DND-41 (cell line): ENCODE measurements around the gene BCL11B.

Experiments used
- ATAC-seq: fragments of 200-7000 bp; cut with Tn5 transposase; 3 replicates; pipeline ENCODE4 v1.9.1; 2021; ENCODE audit warnings: low read depth; ENCODE audit not compliant: insufficient read depth
- DNase-seq: peaks from one replicate; pipeline ENCODE4 v3.0.0-alpha.2; 2020
- H2AFZ ChIP-seq: 2 replicates; pipeline ENCODE4 v1.6.0; 2012; ENCODE audit warnings: low read depth, low read length
- H3K27ac ChIP-seq: 2 replicates; pipeline ENCODE4 v1.5.1; 2012; ENCODE audit warnings: low read length, inconsistent platforms
- H3K27me3 ChIP-seq: fragments of 200-600 bp; sonication (generic); 2 replicates; pipeline ENCODE4 v1.6.0; 2012; ENCODE audit warnings: low read length, mild to moderate bottlenecking, inconsistent platforms; ENCODE audit not compliant: insufficient read depth, poor library complexity
- H3K36me3 ChIP-seq: 2 replicates; pipeline ENCODE4 v1.5.1; 2012; ENCODE audit warnings: low read length, inconsistent platforms; ENCODE audit not compliant: insufficient read depth
- H3K4me1 ChIP-seq: 2 replicates; pipeline ENCODE4 v1.5.1; 2012; ENCODE audit warnings: mild to moderate bottlenecking, low read length; ENCODE audit not compliant: insufficient read depth
- H3K4me2 ChIP-seq: 2 replicates; pipeline ENCODE4 v1.6.0; 2012; ENCODE audit warnings: mild to moderate bottlenecking, moderate library complexity, low read length, inconsistent platforms; ENCODE audit not compliant: insufficient read depth
- H3K4me3 ChIP-seq, 2 experiments: fragments of 200-600 bp in 1 of 2; shearing (Covaris generic) in 1 of 2; 2 replicates each; pipeline ENCODE4 v1.5.1; 2012 to 2016; ENCODE audit warnings: inconsistent platforms in 2 of 2, low read length in 2 of 2, mild to moderate bottlenecking in 2 of 2, low read depth in 1 of 2, moderate library complexity in 1 of 2
- H3K79me2 ChIP-seq: 2 replicates; pipeline ENCODE4 v1.6.0; 2012; ENCODE audit warnings: low read length, inconsistent platforms; ENCODE audit not compliant: insufficient read depth
- H3K9ac ChIP-seq: 2 replicates; pipeline ENCODE4 v1.6.0; 2012; ENCODE audit warnings: low read depth, mild to moderate bottlenecking, inconsistent platforms, low read length, moderate library complexity
- H3K9me3 ChIP-seq: 2 replicates; pipeline ENCODE4 v1.5.1; 2012; ENCODE audit warnings: low read length, moderate library complexity, mild to moderate bottlenecking, inconsistent platforms; ENCODE audit not compliant: insufficient read depth, severe bottlenecking
- H4K20me1 ChIP-seq: 2 replicates; pipeline ENCODE4 v1.6.0; 2012; ENCODE audit warnings: low read length; ENCODE audit not compliant: insufficient read depth
- EZH2 ChIP-seq: IDR thresholded peaks from 3 replicates; pipeline ENCODE4 v1.6.1; 2012; ENCODE audit warnings: borderline replicate concordance, low read depth, mild to moderate bottlenecking, moderate library complexity, low read length, inconsistent platforms; ENCODE audit not compliant: severe bottlenecking
- TF ChIP-seq, protein P1 (sequence below): IDR thresholded peaks from 2 replicates; pipeline ENCODE4 v1.5.1; 2012; ENCODE audit warnings: borderline replicate concordance, low read length, moderate library complexity, mild to moderate bottlenecking; ENCODE audit not compliant: poor library complexity, severe bottlenecking; ENCODE audit errors: extremely low read depth

The BCL11B gene

DNA sequence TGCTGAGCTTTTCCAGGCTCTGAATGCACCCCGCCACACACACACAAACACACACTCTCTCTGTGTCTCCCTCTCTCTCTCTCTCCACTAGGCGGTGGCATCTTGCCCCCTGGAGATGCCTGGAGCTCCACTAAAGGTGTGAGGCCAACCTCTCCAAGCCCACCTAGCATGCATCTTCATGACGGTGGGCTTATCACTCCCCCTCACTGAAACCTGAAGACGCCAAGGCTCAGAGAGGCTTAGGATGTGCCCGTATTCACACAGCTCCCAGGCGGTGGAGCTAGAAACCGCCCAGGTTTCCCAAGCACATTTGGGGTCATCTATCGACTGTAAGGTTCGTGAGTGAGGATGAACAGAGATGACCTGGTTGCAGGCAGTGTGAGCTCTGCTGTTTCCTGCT is 42.6 kb upstream of the BCL11B start:
- Histone ChIP-seq H3K27me3 (peaks cover 2% of the 10 kb centered on the region), H4K20me1 (no peaks in the 10 kb centered on the region), H3K4me3 (no peak overlapping the region), H3K9ac (no peak overlapping the region), H3K4me2 (no peak overlapping the region), H3K4me1 (no peaks in the 10 kb centered on the region), H3K27ac (no peak overlapping the region), H3K9me3 (no peaks in the 10 kb centered on the region), H3K79me2 (no peaks in the 10 kb centered on the region), H2AFZ (no peak overlapping the region), H3K36me3 (no peaks in the 10 kb centered on the region)
- no peak for ATAC-seq
- DNase-seq = no peak
- TF ChIP-seq EZH2 = no peak

DNA sequence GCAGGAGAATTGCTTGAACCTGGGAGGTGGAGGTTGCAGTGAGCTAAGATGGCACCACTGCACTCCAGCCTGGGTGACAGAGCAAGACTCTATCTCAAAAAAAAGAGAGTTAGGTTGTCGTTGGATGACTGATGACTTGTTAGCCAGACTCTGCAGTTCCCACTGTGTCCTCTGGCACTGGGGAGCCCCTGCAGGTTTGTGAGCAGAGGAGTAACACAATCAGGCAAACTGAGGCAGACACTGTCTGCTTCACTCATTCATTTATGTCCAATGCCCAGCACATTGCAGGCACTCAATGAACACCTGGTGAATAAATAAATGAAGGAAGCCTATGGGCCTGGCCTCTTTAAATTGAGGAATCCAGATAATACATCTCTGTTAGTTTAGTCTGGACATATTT is 41.2 kb upstream of the BCL11B start:
- no peak for DNase-seq
- no peak overlapping the region for H3K9ac ChIP-seq
- H3K4me1 ChIP-seq = no peaks in the 10 kb centered on the region
- no peak overlapping the region for H3K4me2 ChIP-seq
- H3K9me3 ChIP-seq = no peaks in the 10 kb centered on the region
- no peaks in the 10 kb centered on the region for H4K20me1 ChIP-seq
- no peak overlapping the region for H3K4me3 ChIP-seq
- H3K36me3 ChIP-seq = no peaks in the 10 kb centered on the region
- TF ChIP-seq, protein P1, sequence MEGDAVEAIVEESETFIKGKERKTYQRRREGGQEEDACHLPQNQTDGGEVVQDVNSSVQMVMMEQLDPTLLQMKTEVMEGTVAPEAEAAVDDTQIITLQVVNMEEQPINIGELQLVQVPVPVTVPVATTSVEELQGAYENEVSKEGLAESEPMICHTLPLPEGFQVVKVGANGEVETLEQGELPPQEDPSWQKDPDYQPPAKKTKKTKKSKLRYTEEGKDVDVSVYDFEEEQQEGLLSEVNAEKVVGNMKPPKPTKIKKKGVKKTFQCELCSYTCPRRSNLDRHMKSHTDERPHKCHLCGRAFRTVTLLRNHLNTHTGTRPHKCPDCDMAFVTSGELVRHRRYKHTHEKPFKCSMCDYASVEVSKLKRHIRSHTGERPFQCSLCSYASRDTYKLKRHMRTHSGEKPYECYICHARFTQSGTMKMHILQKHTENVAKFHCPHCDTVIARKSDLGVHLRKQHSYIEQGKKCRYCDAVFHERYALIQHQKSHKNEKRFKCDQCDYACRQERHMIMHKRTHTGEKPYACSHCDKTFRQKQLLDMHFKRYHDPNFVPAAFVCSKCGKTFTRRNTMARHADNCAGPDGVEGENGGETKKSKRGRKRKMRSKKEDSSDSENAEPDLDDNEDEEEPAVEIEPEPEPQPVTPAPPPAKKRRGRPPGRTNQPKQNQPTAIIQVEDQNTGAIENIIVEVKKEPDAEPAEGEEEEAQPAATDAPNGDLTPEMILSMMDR = no peak
- no peak overlapping the region for H2AFZ ChIP-seq
- peaks cover 8% of the 10 kb centered on the region for H3K27me3 ChIP-seq
- no peak for ATAC-seq
- H3K79me2 ChIP-seq = no peaks in the 10 kb centered on the region
- H3K27ac ChIP-seq = no peak overlapping the region

DNA sequence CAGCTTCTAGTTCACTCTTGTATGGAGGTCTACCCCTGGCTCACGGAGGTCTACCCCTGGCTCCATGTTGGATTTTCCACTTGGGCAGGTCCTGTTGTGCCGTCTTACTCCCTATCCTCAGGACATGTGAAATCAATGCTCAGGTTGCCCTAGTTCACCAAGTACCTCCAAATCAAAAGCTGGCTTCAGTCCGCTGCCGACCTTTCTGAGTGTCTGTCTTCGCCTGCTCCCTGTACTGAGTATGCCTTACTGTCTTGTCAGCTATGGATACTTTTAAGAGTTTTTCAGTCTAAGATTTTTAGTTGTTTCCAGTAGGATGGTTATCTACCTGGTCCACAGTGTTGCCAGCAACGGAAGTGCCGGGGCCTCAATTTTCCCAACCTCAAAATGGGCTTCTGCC is 40.1 kb upstream of the BCL11B start:
- no peak overlapping the region for H2AFZ ChIP-seq
- H3K4me2 ChIP-seq = no peak overlapping the region
- H3K27me3 ChIP-seq = peaks cover 8% of the 10 kb centered on the region
- ATAC-seq = no peak
- no peaks in the 10 kb centered on the region for H3K36me3 ChIP-seq
- no peak overlapping the region for H3K27ac ChIP-seq
- no peaks in the 10 kb centered on the region for H4K20me1 ChIP-seq
- no peaks in the 10 kb centered on the region for H3K9me3 ChIP-seq
- H3K4me1 ChIP-seq = no peaks in the 10 kb centered on the region
- no peak overlapping the region for H3K9ac ChIP-seq
- no peak for DNase-seq
- H3K79me2 ChIP-seq = no peaks in the 10 kb centered on the region
- TF ChIP-seq, protein P1 = no peak
- TF ChIP-seq EZH2 = no peak
- no peak overlapping the region for H3K4me3 ChIP-seq

DNA sequence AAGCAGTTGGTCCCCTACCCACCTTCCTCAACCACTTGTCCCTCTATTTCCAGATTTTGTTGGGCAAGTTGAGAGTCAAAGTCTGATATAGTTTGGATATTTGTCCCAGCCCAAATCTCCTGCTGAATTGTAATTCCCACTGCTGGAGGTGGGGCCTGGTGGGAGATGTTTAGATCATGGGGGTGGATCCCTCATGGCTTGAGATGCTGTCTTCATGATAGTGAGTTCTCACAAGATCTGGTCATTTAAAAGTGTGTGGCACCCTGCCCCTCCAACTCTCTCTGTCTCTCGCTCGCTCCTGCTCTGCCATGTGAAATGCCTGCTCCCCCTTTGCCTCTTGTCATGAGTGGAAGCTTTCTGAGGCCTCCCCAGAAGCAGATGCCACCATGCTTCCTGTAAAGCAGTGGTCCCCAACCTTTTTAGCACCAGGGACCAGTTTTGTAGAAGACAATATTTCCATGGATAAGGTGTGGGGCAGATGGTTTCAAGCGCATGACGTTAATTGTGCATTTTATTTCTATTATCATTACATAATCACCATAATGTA is 37.3 kb upstream of the BCL11B start:
- TF ChIP-seq, protein P1 = no peak
- TF ChIP-seq EZH2 = no peak
- Histone ChIP-seq H3K36me3 (no peaks in the 10 kb centered on the region), H2AFZ (no peak overlapping the region), H3K9ac (no peak overlapping the region), H3K4me1 (no peaks in the 10 kb centered on the region), H3K4me3 (no peak overlapping the region), H3K27ac (no peak overlapping the region), H3K27me3 (peaks cover 11% of the 10 kb centered on the region), H3K4me2 (no peak overlapping the region), H3K79me2 (no peaks in the 10 kb centered on the region), H3K9me3 (no peaks in the 10 kb centered on the region), H4K20me1 (no peaks in the 10 kb centered on the region)
- DNase-seq (no peak), ATAC-seq (no peak)
